ENCODE results near the gene MYOZ2.
"Not testable (repeated sequence)": the region's sequence is repeated elsewhere in the genome, so short reads cannot be mapped to it uniquely, and the experiment has no call there.

Gene MYOZ2

DNA sequence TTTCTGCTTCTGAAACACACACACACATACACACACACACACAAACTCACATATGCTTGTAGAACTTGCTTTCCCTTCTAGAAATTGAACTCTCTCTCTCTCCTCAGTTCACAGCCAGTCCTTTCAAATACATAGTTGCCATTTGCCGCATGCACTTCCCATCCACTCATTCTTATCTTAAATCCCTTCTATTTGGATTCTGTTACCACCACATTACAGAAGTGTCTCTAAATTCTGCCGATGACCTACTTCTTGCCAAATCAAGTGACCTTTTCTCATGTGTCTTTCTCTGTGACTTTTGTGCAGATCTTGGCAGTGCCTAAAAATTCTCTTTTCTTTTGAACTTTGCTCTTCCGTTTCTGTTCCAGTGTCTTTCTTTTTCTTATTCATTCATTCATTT lies 7.5 kb upstream of the MYOZ2 start:
- DNase-seq (ENCODE audit: low read depth), result no peak

DNA sequence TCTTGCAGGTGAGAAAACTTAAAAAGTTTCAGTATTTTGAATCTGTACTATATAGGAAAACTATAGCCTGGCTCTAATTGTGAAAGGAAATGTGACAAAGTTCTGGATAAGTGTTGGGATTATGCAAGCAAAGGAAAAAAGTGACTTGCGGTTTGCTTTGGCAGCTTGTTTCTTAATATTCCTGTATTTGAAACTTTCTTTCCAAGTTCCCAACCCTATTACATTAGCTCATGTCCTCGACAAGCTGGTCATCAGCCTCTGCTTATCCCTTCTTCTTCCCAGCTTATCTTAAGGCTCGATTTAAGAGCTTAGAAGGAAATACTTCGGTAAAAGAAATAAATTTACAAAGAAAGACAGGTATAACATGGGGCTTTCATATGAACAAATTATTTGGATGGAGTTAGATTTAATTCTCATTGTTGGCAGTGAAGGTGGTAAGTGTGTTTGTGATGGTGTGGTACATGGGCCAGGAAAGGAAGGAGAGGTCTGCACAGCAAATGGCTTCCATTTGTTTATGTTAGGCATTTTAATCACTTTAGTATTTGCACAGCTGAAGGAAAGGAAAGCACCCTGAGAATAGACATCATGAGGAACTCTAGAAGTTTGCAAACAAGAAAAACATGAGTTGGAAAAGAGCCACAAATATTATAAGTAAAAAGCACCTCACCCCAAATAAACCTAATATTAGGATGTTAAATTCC lies 5.1 kb upstream of the MYOZ2 start:
- DNase-seq (ENCODE audit: low read depth), result no peak

DNA sequence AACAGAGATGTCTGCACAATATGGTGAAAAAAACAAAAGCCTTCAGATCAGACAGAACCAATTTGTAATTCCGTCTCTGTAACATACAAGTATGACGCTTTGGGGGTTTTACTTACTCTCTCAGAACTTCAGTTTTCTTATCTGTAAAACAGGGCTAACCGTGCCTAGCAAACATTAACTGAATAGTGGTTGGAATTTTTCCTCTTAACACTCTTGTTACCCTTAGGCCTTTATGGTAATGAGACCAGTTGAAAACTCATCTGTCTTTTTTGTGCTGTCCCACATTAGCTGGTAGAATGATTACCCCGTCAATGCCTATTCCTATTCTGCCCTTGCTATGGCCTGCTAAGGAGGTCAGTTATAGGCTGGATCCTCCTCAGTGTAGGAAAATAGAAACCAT lies 4.5 kb upstream of the MYOZ2 start:
- DNase-seq (ENCODE audit: low read depth), result no peak

DNA sequence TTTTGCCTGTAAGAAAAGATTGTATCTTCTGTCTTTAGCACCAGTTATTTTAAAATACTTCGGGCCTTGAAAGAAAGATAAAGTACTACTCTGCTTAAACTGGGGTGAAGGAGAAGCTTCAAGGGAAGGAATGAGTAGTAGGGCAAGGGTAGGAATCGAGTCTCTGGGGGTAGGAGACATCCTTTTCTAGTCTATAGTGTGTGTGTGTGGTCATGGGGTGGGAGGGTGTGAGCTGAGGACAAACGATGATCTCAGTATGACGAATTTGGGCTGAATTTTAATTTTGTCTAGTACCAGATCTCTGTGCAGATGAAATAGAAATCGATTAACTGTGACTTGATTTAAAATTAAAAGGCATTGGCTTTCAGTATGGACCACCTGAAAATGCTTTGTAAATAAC lies 3.3 kb upstream of the MYOZ2 start:
- no peak for DNase-seq (ENCODE audit: low read depth)

DNA sequence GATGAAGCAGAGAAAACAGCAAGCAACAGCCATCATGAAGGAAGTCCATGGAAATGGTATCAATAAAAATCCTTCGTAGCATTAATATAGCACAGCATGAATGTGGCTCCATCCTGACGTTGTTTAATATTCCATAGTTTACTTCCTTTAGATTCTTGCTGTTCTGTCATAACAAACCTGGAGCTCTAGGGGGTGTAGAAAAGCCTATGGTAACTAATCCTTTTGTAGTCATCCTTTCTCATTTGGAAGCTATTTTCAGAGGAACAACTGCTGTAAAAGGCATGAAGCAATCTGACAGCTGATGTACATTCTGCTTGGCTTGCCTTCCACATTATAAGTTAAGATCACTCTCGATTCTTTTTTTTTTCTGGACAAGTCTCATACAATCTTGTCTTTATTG lies 914 bp downstream of the MYOZ2 start:
- no peak for DNase-seq (ENCODE audit: low read depth)

DNA sequence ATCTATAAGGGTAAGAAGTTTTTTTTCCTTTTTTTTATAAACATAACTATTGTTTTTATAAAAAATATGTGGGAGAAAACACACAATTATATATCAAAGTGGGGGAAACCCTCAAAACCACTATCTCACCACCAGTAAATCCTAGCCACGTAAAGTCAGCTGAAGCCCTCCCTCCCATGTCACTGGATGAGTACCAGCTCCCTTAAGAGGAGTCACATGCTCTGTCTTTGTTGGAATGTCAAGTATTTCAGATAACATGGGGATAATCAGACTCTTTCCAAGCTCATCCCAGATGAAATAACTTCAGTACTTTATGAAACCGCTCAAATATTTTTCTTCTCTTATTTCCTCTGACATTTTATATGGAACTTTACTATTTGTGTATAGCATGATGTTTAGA lies 2.4 kb downstream of the MYOZ2 start:
- DNase-seq (ENCODE audit: low read depth), result no peak

DNA sequence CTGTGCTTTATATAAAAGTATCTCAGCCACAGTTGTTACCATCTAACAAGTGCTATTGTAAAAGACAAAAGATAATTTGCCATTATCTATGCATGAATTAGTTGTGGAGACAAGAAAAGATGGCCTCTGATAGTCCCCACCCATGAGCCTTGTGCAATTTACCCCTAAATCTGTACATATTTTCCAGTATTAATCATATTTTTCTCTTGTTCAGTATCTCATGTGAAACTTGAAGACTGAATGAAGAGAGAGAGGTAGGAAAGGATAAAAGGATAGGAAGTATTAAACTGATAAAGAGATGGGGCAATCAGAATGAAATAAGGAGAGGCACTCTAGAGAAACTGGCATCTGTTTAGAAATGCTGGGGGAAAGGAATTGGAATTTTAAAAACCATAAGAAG lies 3.7 kb downstream of the MYOZ2 start:
- no peak for DNase-seq (ENCODE audit: low read depth)

DNA sequence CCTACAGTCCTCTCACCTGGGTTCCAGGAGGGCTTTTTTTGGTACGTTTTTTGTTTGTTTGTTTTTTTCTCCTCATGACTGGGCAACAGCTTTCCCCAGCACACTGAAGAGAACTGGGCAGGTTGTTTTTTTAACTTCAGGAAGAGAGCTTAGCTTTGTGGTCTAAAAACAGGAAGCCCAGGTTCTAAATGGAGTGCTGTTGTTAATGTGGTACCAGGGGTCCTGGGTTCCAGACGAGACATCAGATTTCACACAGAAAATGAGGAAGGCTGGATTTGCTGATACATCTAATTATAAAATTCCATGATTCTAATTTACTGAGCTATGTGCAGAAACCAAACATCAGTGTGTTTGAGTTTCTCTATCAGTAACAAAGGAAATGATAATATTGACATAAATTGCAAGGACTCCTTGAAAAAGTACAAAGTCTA lies 4.2 kb downstream of the MYOZ2 start:
- no peak for DNase-seq (ENCODE audit: low read depth)

DNA sequence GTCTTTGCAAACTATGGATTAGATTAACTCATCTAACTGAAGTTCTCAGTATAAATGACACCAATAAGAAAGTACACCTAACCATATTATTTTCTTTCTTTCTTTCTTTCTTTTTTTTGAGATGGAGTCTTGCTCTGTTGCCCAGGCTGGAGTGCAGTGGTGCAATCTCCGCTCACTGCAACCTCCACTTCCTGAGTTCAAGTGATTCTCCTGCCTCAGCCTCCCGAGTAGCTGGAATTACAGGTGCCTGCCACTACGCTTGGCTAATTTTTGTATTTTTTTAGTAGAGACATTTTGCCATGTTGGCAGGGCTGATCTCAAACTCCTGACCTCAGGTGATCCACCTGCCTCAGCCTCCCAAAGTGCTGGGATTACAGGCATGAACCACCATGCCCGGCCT lies 5.7 kb downstream of the MYOZ2 start:
- not testable (repeated sequence) for DNase-seq (ENCODE audit: low read depth)

DNA sequence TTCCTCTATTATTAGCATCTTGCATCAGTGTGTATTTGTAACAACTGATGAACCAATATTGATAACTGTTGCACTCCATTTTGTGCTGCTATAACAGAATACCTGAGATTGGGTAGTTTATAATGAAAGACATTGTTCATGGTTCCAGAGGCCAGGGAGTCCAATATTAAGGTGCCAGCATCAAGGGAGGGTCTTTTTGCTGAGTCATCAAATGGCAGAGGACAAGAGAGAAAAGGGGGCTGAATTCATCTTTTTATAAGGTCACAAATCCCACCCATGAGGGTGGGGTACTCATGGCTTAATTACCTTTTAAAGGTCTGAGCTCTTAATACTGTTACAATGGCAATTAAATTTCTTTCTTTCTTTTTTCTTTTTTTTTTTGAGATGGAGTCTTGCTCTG lies 7.2 kb downstream of the MYOZ2 start:
- no peak for DNase-seq (ENCODE audit: low read depth)

DNA sequence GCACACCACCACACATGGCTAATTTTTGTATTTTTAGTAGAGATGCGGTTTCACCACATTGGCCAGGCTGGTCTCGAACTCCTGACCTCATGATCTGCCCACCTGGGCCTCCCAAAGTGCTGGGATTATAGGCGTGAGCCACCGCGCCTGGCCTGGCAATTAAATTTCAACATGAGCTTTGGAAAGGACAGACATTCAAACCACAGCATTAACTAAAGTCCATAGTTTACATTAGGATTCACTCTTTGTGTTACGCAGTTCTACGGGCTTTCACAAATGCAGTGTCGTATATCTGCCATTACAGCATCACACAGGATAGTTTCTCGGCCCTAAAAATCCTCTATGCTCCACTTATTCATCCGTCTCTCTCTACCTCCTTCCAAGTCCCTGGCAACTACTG lies 7.7 kb downstream of the MYOZ2 start:
- not testable (repeated sequence) for DNase-seq (ENCODE audit: low read depth)

DNA sequence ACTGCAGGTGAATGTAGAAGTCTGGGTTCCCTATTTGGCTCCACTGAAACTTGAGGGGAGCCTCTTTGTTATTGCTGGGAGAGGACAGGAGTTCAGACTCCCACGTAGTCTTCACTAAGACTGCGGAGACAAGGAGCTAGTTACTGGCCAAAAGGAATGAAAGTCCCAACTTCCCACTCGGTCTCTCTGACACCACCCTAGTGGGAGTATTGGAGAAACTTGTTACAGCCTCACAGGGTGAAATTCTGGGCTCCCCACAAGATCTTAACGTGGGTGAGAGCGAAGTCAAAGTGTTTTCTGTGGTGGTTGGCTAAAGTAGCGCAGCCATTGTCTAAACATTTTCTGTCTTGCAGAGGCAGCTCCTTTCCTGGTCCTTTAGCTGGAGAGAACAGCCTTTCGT lies 13.5 kb downstream of the MYOZ2 start:
- no peak for DNase-seq (ENCODE audit: low read depth)

DNA sequence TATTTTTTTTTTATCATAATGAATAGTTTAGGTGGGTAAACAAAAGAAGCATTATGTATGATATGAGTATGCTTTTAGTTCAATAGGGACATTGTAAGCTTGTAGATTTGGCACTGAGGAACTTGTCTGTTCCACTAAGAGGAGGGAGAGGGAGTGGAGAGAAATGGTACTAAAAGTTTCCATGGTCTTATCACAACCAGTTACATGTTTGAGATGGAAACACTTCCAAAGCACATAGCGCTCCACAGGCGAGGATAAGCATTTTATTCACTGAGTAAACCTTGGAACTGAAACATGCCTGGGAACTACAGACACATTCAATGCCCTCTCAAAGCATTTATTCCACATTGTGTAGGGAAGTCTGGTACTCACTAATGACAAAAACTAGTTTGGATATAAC lies 15.5 kb downstream of the MYOZ2 start:
- no peak for DNase-seq (ENCODE audit: low read depth)

DNA sequence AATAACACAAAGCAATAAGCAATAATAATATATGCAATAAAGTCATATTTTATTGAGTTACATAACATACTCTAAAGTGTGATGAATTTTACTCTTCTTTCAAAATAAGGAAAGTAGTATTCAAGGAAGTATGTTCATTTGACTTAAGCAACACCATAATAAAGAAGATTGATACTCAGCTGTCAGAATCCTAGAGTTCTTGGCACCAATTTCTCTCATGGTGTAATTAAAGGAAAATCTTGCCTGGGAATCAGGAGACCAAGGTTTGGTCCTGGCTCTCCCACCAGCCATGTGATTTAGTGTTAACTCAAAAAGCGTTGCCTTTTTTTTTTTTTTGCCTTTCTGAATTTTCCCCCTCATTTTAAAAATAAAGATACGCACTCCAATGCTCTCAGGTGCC lies 17.1 kb downstream of the MYOZ2 start:
- DNase-seq (ENCODE audit: low read depth), result no peak

DNA sequence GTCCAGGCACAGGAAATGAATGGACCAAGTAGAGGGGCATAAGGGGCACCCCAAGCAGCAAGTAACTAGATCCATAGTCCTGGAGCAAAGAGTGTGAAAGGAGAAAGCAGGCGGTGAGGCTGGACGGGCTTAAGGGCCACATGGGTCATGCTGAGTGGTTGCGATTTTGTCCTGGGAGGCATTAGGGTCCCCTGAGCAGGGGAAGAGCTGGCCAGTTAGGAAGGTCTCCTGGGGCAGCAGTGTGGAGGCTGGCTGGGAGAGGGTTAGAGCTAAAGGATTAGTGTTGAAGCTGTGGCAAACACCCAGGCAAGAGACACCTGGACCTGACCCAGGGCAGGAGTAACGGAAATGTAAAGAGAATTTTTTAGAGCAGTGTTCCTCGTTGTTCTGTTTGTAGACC lies 26.5 kb downstream of the MYOZ2 start:
- DNase-seq (ENCODE audit: low read depth), result no peak

DNA sequence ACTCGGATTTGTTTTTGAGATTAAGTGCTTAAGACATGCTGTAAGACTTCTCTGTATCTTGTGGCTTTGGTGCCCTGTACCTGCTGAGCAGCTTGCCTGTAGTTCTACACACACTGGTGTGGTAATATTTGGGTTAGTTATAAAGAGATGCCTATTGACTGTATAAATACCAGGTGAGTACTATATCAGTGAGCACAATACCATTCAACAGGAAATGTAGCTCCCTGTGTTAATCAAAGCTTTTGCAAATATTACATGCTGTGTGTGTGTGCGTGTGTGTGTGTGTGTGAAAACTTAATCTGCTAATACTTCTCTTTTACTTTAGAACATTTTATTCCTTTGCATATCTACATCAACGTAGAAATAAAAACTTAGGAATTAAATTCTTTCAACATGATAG lies 30.1 kb downstream of the MYOZ2 start:
- no peak for DNase-seq (ENCODE audit: low read depth)

DNA sequence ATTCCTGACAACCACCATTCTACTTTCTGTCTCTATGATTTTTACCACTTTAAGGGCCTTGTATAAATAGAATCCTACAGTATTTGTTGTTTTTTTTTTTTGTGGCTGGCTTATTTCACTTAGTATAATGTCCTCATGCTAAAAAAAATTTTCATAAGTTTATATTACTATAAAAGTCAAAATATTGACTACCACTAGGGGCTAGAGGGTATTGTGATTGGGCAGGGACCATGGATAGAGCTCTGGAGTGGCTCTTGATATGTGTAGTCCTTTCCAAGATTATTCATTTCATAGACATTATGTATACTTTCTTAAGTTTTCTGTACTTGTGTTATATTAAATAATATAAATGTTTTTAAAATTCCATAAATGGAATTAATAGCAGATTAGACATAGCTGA lies 34.6 kb downstream of the MYOZ2 start:
- DNase-seq (ENCODE audit: low read depth), result no peak

DNA sequence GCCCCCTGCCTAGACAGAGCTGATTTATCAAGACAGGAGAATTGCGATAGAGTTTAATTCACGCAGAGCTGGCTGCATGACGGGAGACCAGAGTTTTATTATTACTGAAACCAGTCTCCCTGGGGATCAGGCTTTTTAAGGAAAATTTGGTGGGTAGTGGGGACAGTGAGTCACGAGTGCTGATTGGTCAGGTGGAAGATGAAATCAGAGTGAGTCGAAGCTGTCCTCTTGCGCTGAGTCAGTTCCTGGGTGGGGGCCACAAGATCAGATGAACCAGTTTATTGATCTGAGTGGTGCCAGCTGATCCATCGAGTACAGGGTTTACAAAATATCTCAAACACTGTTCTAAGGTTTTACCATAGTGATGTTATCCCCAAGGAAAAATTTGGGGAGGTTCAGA lies 36.6 kb downstream of the MYOZ2 start:
- no peak for DNase-seq (ENCODE audit: low read depth)

DNA sequence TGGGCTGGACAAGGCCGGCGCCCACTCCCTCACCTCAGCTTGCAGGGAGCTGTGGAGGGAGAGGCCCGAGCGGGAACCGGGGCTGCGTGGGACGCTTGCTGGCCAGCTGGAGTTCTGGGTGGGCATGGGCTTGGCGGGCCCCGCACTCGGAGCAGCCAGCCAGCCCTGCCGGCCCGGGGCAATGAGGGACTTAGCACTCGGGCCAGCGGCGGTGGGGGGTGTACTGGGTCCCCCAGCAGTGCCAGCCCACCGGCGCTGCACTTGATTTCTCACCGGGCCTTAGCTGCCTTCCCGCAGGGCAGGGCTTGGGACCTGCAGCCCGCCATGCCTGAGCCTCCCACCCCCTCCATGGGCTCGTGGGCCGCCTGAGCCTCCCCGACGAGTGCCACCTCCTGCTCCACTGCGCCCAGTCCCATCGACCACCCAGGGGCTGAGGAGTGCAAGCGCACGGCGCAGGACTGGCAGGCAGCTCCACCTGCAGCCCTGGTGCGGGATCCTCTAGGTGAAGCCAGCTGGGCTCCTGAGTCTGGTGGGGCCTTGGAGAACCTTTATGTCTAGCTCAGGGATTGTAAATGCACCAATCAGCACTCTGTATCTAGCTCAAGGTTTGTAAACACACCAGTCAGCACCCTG lies 38.2 kb downstream of the MYOZ2 start:
- DNase-seq (ENCODE audit: low read depth), result not testable (repeated sequence)

DNA sequence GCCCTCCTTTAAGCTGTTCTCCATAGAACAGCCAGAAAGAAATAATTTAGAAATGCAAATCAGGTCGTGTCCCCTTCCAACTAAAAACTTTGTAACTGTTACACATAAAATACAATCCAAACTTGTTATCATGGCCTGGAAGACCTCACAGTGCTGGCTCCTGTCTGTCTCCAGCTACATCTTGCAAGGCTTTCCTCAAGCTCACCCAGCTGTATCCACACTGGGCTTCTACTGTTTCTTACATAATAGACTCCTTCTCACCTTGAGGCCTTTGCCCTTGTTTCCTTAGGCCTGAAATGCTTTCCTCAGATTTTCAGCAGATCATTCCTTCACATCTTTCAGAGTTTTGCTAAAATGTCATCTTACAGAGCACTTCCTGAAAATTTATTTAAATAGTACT lies 43.4 kb downstream of the MYOZ2 start:
- DNase-seq (ENCODE audit: low read depth), result no peak

DNA sequence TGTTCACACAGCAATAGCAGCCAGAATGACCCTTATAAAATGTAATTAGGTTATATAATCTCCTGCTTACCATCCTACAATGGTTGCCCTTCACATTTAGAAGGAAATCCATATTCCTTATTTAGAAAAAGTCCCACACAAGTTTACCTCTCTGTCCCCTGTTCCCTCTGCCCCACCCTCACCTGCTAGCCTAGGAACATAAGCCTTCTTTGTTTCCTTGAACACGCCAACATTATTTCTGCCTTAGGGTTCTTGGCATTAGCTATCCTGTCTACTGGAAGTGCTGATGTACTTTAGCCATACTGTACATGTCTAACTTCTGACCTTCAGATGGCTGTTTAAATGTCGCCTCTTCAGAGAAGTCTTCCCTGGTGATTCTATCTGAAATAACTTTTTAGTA lies 48.5 kb downstream of the MYOZ2 start:
- no peak for DNase-seq (ENCODE audit: low read depth)

DNA sequence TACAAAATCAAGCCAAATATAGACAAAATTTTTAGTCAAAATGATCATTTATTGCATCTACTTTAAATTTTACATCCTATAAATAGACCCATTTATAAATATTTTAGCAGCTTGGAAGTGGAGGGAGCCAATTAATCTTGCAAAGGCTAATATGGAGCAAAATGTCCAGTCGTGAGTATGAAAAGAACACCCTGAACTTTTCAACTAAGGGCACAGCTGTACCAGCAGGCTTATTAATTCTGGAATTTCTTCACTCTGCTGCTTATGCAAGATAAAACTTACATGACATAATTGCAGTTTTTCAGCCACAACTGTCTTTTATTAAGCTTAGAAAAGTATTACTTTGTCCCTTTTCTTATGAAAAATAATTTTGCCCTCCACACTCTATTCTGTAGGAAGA lies 54.0 kb downstream of the MYOZ2 start:
- DNase-seq (ENCODE audit: low read depth), result no peak

DNA sequence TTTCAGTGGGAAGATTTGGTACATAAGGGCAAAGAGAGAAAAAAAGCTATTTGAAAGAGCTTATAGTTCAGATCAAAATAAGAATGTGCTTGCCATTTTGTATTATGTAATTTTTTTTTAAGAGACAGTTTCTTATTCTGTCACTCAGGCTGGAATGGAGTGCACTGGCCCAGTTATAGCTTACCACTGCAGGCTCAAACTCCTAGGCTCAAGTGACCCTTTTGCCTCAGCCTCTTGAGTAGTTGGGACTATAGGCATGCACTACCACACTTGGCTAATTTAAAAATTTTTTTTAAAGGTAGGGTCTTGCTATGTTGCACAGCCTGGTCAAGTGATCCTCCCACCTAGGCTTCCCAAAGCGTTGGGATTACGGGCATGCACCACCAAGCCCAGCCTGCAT lies 54.7 kb downstream of the MYOZ2 start:
- DNase-seq (ENCODE audit: low read depth), result no peak

DNA sequence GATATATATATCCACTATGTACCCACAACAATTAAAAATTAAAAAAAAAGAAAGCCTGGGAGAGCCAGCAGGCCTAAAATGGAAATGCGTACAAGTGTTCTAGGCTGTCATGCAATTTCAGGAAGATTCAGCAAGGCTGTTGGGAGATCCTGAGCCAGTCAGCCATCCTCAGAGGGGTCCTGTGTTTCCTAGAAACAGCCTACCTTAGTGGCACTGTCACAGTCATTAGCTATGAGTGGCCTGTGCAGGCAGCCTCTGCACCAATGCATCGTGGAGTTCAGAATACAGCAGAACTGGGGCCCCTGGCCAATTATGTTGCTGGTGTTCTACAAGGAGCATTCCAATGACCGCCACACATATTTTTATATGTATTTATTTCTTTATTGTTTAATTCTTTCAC lies 55.9 kb downstream of the MYOZ2 start:
- DNase-seq (ENCODE audit: low read depth), result no peak

Data from stimulated activated CD8-positive, alpha-beta memory T cell treated with anti-CD3 and anti-CD28 coated beads, Interleukin-15, amount 100 ng/mL, for 24 hours (primary cell).